Muscle layer of colon (tissue), 2 donors: ENCODE data around the gene DDX59.

Experiments used
- H3K27ac ChIP-seq: one replicate; pipeline ENCODE4 v1.7.0; 2013; ENCODE audit warnings: low read depth, mild to moderate bottlenecking, low read length, moderate library complexity
- H3K27me3 ChIP-seq, 2 donors: one replicate each; pipeline ENCODE4 v1.7.0; 2013; ENCODE audit warnings: low read length in 2 of 2, mild to moderate bottlenecking in 2 of 2; ENCODE audit not compliant: insufficient read depth in 2 of 2, control insufficient read depth in 1 of 2
- H3K36me3 ChIP-seq: one replicate; pipeline ENCODE4 v1.7.0; 2013; ENCODE audit warnings: mild to moderate bottlenecking, low read length; ENCODE audit not compliant: insufficient read depth
- H3K4me1 ChIP-seq: one replicate; pipeline ENCODE4 v1.7.0; 2013; ENCODE audit warnings: mild to moderate bottlenecking, low read length; ENCODE audit not compliant: insufficient read depth
- H3K4me3 ChIP-seq, 2 donors: one replicate each; pipeline ENCODE4 v1.7.0; 2013; ENCODE audit warnings: low read length in 2 of 2, low read depth in 1 of 2, mild to moderate bottlenecking in 1 of 2, moderate library complexity in 1 of 2
- H3K9ac ChIP-seq: one replicate; pipeline ENCODE4 v1.7.0; 2013; ENCODE audit warnings: low read length
- H3K9me3 ChIP-seq: one replicate; pipeline ENCODE4 v1.7.0; 2013; ENCODE audit warnings: mild to moderate bottlenecking, low read length
- donor health status: abdominal sarcoma.
- donor health status: Adenocarcinoma of cecum.

The DDX59 gene

GRCh38 chr1:200626853-200627534 is 42.7 kb downstream of the DDX59 start:
- Histone ChIP-seq H3K27me3 (no peaks in the 10 kb centered on the region), H3K27ac (no peak overlapping the region)

GRCh38 chr1:200625381-200625824 is 44.3 kb downstream of the DDX59 start:
- H3K4me1 ChIP-seq, result peaks cover 5% of the 10 kb centered on the region
- no peak overlapping the region for H3K9ac ChIP-seq
- no peak overlapping the region for H3K27ac ChIP-seq
- no peaks in the 10 kb centered on the region for H3K36me3 ChIP-seq
- no peaks in the 10 kb centered on the region for H3K27me3 ChIP-seq
- H3K9me3 ChIP-seq, result no peaks in the 10 kb centered on the region
- no peak overlapping the region for H3K4me3 ChIP-seq

More at GRCh38 chr1:200626853-200627534, 42.7 kb downstream of the DDX59 start:
- H3K36me3 ChIP-seq, result no peaks in the 10 kb centered on the region
- no peak overlapping the region for H3K9ac ChIP-seq
- no peaks in the 10 kb centered on the region for H3K9me3 ChIP-seq
- H3K4me3 ChIP-seq, result no peak overlapping the region
- H3K4me1 ChIP-seq, result no peaks in the 10 kb centered on the region

- Histone ChIP-seq H3K9ac (no peak overlapping the region), H3K36me3 (no peaks in the 10 kb centered on the region), H3K9me3 (no peaks in the 10 kb centered on the region), H3K4me1 (peaks cover 11% of the 10 kb centered on the region), H3K27me3 (no peaks in the 10 kb centered on the region), H3K4me3 (no peak overlapping the region), H3K27ac (no peak overlapping the region)
Measured at GRCh38 chr1:200624679-200625335, 44.9 kb downstream of the DDX59 start.

DNA sequence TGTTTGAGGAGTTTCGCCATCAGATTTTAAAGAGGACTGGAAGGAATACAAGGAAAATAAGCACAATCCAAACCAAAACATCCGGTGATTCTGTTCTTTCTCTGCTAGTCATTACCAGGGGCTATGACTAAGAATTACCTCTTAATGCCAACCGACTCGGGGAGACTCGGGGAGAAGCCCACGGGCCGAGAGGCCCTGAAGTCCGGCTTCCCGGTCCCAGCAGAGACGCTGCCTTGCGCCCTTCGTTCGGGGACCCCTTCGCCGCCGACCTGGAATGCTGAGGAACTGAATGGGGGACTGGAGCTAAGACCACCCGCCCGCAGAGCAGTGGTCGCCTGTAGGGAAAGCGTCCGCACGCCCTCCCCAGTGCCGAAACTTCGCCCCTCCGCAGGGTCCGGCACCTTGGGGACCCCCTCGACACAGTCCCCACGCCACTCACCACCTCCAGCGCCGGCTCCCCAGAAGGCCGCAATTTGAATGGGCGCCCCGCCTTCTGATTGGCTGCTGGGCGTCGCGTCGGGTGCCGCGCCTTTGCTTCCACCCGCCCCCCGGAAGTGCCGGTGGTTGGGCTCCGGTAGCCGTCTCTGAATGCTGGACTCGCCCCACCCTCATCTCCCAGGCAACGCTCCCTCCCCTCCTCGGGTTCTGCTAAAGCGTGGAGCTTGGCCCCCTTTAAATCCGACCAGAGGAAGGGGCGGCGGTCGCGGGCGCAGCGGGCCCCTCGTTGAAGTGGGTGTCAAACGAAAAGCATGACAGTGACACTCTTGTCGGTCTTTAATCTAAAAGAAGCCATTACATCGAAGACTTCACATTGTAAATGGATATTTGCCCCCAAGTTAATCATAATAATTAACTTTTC is 49.2 kb downstream of the DDX59 start, which contains the start of gene KIF14:
Gene KIF14 (minus strand): TSS at position 479 of the 859 bp plus-strand sequence. CDS start 2,028 bp downstream, outside the sequence.
- no peaks in the 10 kb centered on the region for H3K27me3 ChIP-seq
- peaks cover 13% of the 10 kb centered on the region for H3K4me1 ChIP-seq
- H3K9me3 ChIP-seq, result no peaks in the 10 kb centered on the region
- no peaks in the 10 kb centered on the region for H3K36me3 ChIP-seq
- H3K9ac ChIP-seq, result no peak within 1 kb of the TSS
- no peak within 1 kb of the TSS for H3K27ac ChIP-seq
- H3K4me3 ChIP-seq, result peak within 1 kb of the TSS; percentile 74 to 83

DNA sequence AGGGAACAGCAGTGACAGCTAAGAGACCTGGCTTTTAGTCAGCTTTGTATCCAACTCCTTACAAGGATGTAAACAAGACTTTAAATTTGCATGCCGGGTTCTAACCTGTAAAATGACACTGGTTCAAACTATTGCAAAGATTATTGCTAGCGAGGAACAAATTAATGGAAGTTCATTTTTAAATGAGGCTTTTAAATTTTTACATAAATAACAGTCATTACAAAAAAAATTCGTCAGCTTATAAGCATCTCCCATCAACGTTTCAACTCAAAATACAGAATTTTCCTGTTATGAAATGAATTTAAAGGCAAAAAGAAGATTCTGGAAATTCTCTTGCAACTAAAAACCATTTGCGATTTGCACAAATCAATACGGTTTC is 49.8 kb downstream of the DDX59 start:
- no peak overlapping the region for H3K9ac ChIP-seq
- no peak overlapping the region for H3K27ac ChIP-seq
- no peaks in the 10 kb centered on the region for H3K27me3 ChIP-seq
- H3K4me1 ChIP-seq, result peaks cover 13% of the 10 kb centered on the region
- H3K4me3 ChIP-seq, result peak overlapping the region; percentile 74 to 83
- H3K9me3 ChIP-seq, result no peaks in the 10 kb centered on the region
- no peaks in the 10 kb centered on the region for H3K36me3 ChIP-seq

- H3K9me3 ChIP-seq, result no peaks in the 10 kb centered on the region
- H3K27me3 ChIP-seq, result no peaks in the 10 kb centered on the region
- no peaks in the 10 kb centered on the region for H3K36me3 ChIP-seq
- no peak overlapping the region for H3K4me3 ChIP-seq
- no peak overlapping the region for H3K9ac ChIP-seq
- no peaks in the 10 kb centered on the region for H3K4me1 ChIP-seq
- H3K27ac ChIP-seq, result no peak overlapping the region
Measured at GRCh38 chr1:200610846-200611245, 58.9 kb downstream of the DDX59 start.

GRCh38 chr1:200602632-200603031 is 67.1 kb downstream of the DDX59 start:
- H3K27ac ChIP-seq, result no peak overlapping the region
- H3K36me3 ChIP-seq, result no peaks in the 10 kb centered on the region
- no peaks in the 10 kb centered on the region for H3K9me3 ChIP-seq
- no peaks in the 10 kb centered on the region for H3K27me3 ChIP-seq
- H3K4me1 ChIP-seq, result no peaks in the 10 kb centered on the region
- no peak overlapping the region for H3K4me3 ChIP-seq
- H3K9ac ChIP-seq, result no peak overlapping the region
